LHCN-M2 (cell line): Measurements from ENCODE around the gene LGALS3BP. TPM values are rescaled to one million over a fixed set of nuclear protein-coding genes. Genes with fewer than 3 reads are reported as not detected.

ENCODE experiments used
- total RNA-seq: library from RNA; depleted of rRNA; stranded (reverse); fragments of >200 nt; gene quantifications from 2 replicates; pipeline ENCODE4 v1.2.3, GENCODE V29; 2014; rRNA removed

The LGALS3BP gene
- total RNA-seq, 1 experiment from 2014 or later, result 403 TPM

Other genes starting within 250 kb of the LGALS3BP start
- gene CYTH1, start 197.7 kb downstream of the LGALS3BP start, total RNA-seq, result 24.9 and 26.1 TPM in 2 replicates
- 21.4 and 21.6 TPM in 2 replicates for gene USP36, start 139.1 kb downstream of the LGALS3BP start, total RNA-seq
- gene CEP295NL, start 76.7 kb downstream of the LGALS3BP start, total RNA-seq, result 0.17 and 0.32 TPM in 2 replicates
- gene TIMP2, start 54.5 kb downstream of the LGALS3BP start, total RNA-seq, result 94.7 and 127 TPM in 2 replicates
- 75.5 and 77.2 TPM in 2 replicates for gene CANT1, start 29.8 kb upstream of the LGALS3BP start, total RNA-seq
- gene C1QTNF1, start 44.2 kb upstream of the LGALS3BP start, total RNA-seq, result 5.7 and 6.7 TPM in 2 replicates
- 7.6 and 11.7 TPM in 2 replicates for gene ENGASE, start 94.9 kb upstream of the LGALS3BP start, total RNA-seq